ENCODE data around the gene CLSTN2. TPM values are rescaled to one million over a fixed set of nuclear protein-coding genes. Genes with fewer than 3 reads are reported as not detected.

CLSTN2 gene
- total and polyA plus RNA-seq, 2 of the 8 experiments (the other 6 are each of a cell fraction or from before 2014, with no cell fraction given) = 0.39 to 0.52 TPM

- CTCF ChIA-PET (ENCODE audit: partially characterized antibody) = interaction anchor here (1.1 to 1.7 kb wide), 3 partner anchors 8 to 32 kb away, joined by 3 to 5 read pairs (median 4); no protein-coding TSS in a partner anchor
- Histone ChIP-seq H2AK5ac (ENCODE audit: low read depth, low read length) (no peak overlapping the region), H3K14ac (ENCODE audit: insufficient read length) (no peak overlapping the region), H3K36me3 (ENCODE audit: control insufficient read depth in 2 of 4, insufficient read depth in 4 of 4, low read length in 3 of 4) (no peaks in the 10 kb centered on the region), H4K8ac (ENCODE audit: extremely low read depth, insufficient read depth, low read length) (no peak overlapping the region), H3K23me2 (ENCODE audit: low read depth, low read length) (no peaks in the 10 kb centered on the region), H3K4me3 (ENCODE audit: extremely low read depth in 1 of 4, insufficient read depth in 2 of 4, low read depth in 3 of 4, low read length in 4 of 4) (no peak overlapping the region), H2BK15ac (ENCODE audit: low read length) (no peak overlapping the region), H3K27ac (ENCODE audit: low read depth, low read length) (no peak overlapping the region), H3K56ac (replicated peaks; ENCODE audit: insufficient read length, low read depth, low read length) (no peak overlapping the region), H3K9ac (replicated peaks in 1 of 4; ENCODE audit: extremely low read depth in 1 of 4, low read depth in 3 of 4, low read length in 3 of 4) (no peak overlapping the region), H3K4me2 (ENCODE audit: insufficient read depth in 1 of 2, low read depth in 2 of 2, low read length in 2 of 2) (no peak overlapping the region), H4K20me1 (replicated peaks in 1 of 2; ENCODE audit: control insufficient read depth in 1 of 2, insufficient read depth in 2 of 2, low read length in 2 of 2) (no peaks in the 10 kb centered on the region), H3K27me3 (replicated peaks in 1 of 4; ENCODE audit: control insufficient read depth in 3 of 4, extremely low read depth in 1 of 4, insufficient read depth in 3 of 4, low read length in 3 of 4) (no peaks in the 10 kb centered on the region), H2BK12ac (ENCODE audit: low read depth, low read length) (no peak overlapping the region), H3K4me1 (replicated peaks in 1 of 4; ENCODE audit: control insufficient read depth in 3 of 4, insufficient read depth in 4 of 4, low read length in 3 of 4) (no peaks in the 10 kb centered on the region), H2BK120ac (replicated peaks; ENCODE audit: low read depth, low read length) (no peak overlapping the region), H2AFZ (ENCODE audit: low read length) (no peak overlapping the region), H3K79me1 (ENCODE audit: low read depth, low read length) (no peaks in the 10 kb centered on the region; the same call in 1 of the 2 replicates), H2BK5ac (ENCODE audit: low read depth, low read length) (no peak overlapping the region), H3K18ac (ENCODE audit: extremely low read depth, low read length) (no peak overlapping the region), H4K91ac (replicated peaks; ENCODE audit: insufficient read length, low read length) (no peak overlapping the region), H3K79me2 (ENCODE audit: control insufficient read depth in 1 of 2, insufficient read depth in 2 of 2, low read length in 2 of 2) (no peaks in the 10 kb centered on the region), H3K9me3 (ENCODE audit: insufficient read depth in 2 of 2, low read depth in 1 of 2, low read length in 1 of 2) (no peaks in the 10 kb centered on the region), H3K23ac (ENCODE audit: insufficient read length) (no peak overlapping the region), H2BK20ac (ENCODE audit: low read length) (no peak overlapping the region), H4K5ac (ENCODE audit: insufficient read length, low read depth, low read length) (no peak overlapping the region), H3K4ac (replicated peaks; ENCODE audit: insufficient read length, low read depth, low read length) (no peak overlapping the region)
- 81% methylated on average over 5 of the region's 5 CpGs; no CpG with 5 or more reads in 1 of the 2 experiments for WGBS, 2 experiments (ENCODE audit: extremely low coverage in 1 of 2, insufficient coverage in 1 of 2, insufficient read length in 1 of 2, insufficient replicate concordance in 2 of 2, low coverage in 1 of 2, low lambda C conversion rate in 2 of 2, missing lambda C conversion rate in 1 of 2)
- DNase-seq (ENCODE audit: low read depth in 1 of 2, low spot score in 2 of 2) (no peak), FAIRE-seq (no peak)
- TF ChIP-seq ATF2 (IDR thresholded peaks at IDR 0.05; ENCODE audit: low read length) (no peak), SRF (IDR thresholded peaks at IDR 0.05; ENCODE audit: low read depth, low read length) (no peak), EZH2 (IDR thresholded peaks at IDR 0.05; ENCODE audit: low read depth, low read length, severe bottlenecking) (no peak), SAP30 (IDR thresholded peaks at IDR 0.05; ENCODE audit: insufficient read depth, insufficient replicate concordance, low read length) (no peak), MAFK (IDR thresholded peaks at IDR 0.05; ENCODE audit: low read depth, low read length) (no peak), GABPA (IDR thresholded peaks at IDR 0.05; ENCODE audit: borderline replicate concordance, insufficient read depth, low read length) (no peak), CBX5 (IDR thresholded peaks at IDR 0.05; ENCODE audit: low read depth, low read length) (no peak), CHD2 (IDR thresholded peaks at IDR 0.05; ENCODE audit: low read length) (no peak), E2F6 (IDR thresholded peaks at IDR 0.05) (no peak)
- POLR2A ChIA-PET (ENCODE audit: partially characterized antibody) = no interaction called here
Measured at GRCh38 chr3:140244893-140245292, 309.9 kb downstream of the CLSTN2 start.

Measured in H1 (cell line).